Measurements from ENCODE around the gene VWA3A. TPM values are rescaled to one million over a fixed set of nuclear protein-coding genes. Genes with fewer than 3 reads are reported as not detected.
"Not testable (repeated sequence)": the region's sequence is repeated elsewhere in the genome, so short reads cannot be mapped to it uniquely, and the experiment has no call there.

VWA3A gene
- polyA plus RNA-seq (ENCODE audit: low read depth in 6 of 6): under 1 TPM in 1 of 6 donors, not detected in 5; 0.08 TPM

GRCh38 chr16:22092143-22092933 lies at the start of gene VWA3A:
TSS of gene VWA3A (plus strand) at chr16:22092541. CDS start at chr16:22092638, 97 bp downstream.
- H3K36me3 Mint-ChIP-seq: no peaks in the 10 kb centered on the region
- peaks cover 0 to 2% (median 0%) of the 10 kb centered on the region in 7 donors for H3K9me3 Mint-ChIP-seq
- no peak for ATAC-seq (ENCODE audit: low read depth in 2 of 2)
- H3K4me1 Mint-ChIP-seq: peaks cover 0 to 5% (median 0%) of the 10 kb centered on the region in 3 donors
- H3K27ac Mint-ChIP-seq: peak within 1 kb of the TSS in 2 of 6 donors; percentile 8 to 92
- H3K27me3 Mint-ChIP-seq: peaks cover 9 to 13% (median 10%) of the 10 kb centered on the region in 3 donors
- DNase-seq: no peak
- no peak within 1 kb of the TSS for H3K4me3 Mint-ChIP-seq

- DNase-seq; H3K4me1 Mint-ChIP-seq; H3K36me3 Mint-ChIP-seq; H3K9me3 Mint-ChIP-seq; H3K4me3 Mint-ChIP-seq; H3K27me3 Mint-ChIP-seq; ATAC-seq (ENCODE audit: low read depth in 2 of 2): not testable (repeated sequence)
- peak overlapping the region in 1 of 6 donors; percentile 61 for H3K27ac Mint-ChIP-seq
Observed at GRCh38 chr16:22043882-22044281, 48.5 kb upstream of the VWA3A start.

GRCh38 chr16:22045888-22046287 lies 46.5 kb upstream of the VWA3A start:
- not testable (repeated sequence) for ATAC-seq (ENCODE audit: low read depth in 2 of 2); H3K27me3 Mint-ChIP-seq; H3K9me3 Mint-ChIP-seq; H3K4me3 Mint-ChIP-seq; H3K36me3 Mint-ChIP-seq; H3K4me1 Mint-ChIP-seq; H3K27ac Mint-ChIP-seq; DNase-seq

GRCh38 chr16:22050963-22051362 lies 41.4 kb upstream of the VWA3A start:
- ATAC-seq (ENCODE audit: low read depth in 2 of 2) (no peak), DNase-seq (no peak)
- Mint-ChIP-seq H3K27me3 (no peaks in the 10 kb centered on the region), H3K27ac (peak overlapping the region in 1 of 6 donors; percentile 27), H3K9me3 (no peaks in the 10 kb centered on the region), H3K36me3 (no peaks in the 10 kb centered on the region), H3K4me1 (peaks cover 3 to 7% (median 3%) of the 10 kb centered on the region in 3 donors), H3K4me3 (no peak overlapping the region)

- DNase-seq (no peak), ATAC-seq (ENCODE audit: low read depth in 2 of 2) (no peak)
- H3K36me3 Mint-ChIP-seq: no peaks in the 10 kb centered on the region
- no peak overlapping the region for H3K27ac Mint-ChIP-seq
- H3K4me1 Mint-ChIP-seq: peaks cover 3 to 12% (median 7%) of the 10 kb centered on the region in 3 donors
- H3K9me3 Mint-ChIP-seq: no peaks in the 10 kb centered on the region
- no peak overlapping the region for H3K4me3 Mint-ChIP-seq
- no peaks in the 10 kb centered on the region for H3K27me3 Mint-ChIP-seq
Observed at GRCh38 chr16:22052980-22053379, 39.4 kb upstream of the VWA3A start.

GRCh38 chr16:22053921-22054341 lies 38.4 kb upstream of the VWA3A start:
- ATAC-seq (ENCODE audit: low read depth in 2 of 2) (no peak), DNase-seq (no peak)
- peak overlapping the region in 1 of 6 donors; percentile 34 for H3K27ac Mint-ChIP-seq
- H3K36me3 Mint-ChIP-seq: no peaks in the 10 kb centered on the region
- no peak overlapping the region for H3K4me3 Mint-ChIP-seq
- peaks cover 3 to 16% (median 13%) of the 10 kb centered on the region in 3 donors for H3K4me1 Mint-ChIP-seq
- peaks cover 0 to 1% (median 0%) of the 10 kb centered on the region in 7 donors for H3K9me3 Mint-ChIP-seq
- H3K27me3 Mint-ChIP-seq: no peaks in the 10 kb centered on the region

GRCh38 chr16:22054847-22055590 lies 37.3 kb upstream of the VWA3A start:
- DNase-seq (no peak), ATAC-seq (ENCODE audit: low read depth in 2 of 2) (no peak)
- Mint-ChIP-seq H3K27me3 (no peaks in the 10 kb centered on the region), H3K9me3 (peaks cover 0 to 1% (median 0%) of the 10 kb centered on the region in 7 donors), H3K4me1 (peaks cover 11 to 18% (median 16%) of the 10 kb centered on the region in 3 donors), H3K4me3 (no peak overlapping the region), H3K27ac (peak overlapping the region in 1 of 6 donors; percentile 34), H3K36me3 (no peaks in the 10 kb centered on the region)

GRCh38 chr16:22055881-22056280 lies 36.5 kb upstream of the VWA3A start:
- Mint-ChIP-seq H3K36me3 (no peaks in the 10 kb centered on the region), H3K27ac (no peak overlapping the region), H3K4me1 (peaks cover 11 to 18% (median 16%) of the 10 kb centered on the region in 3 donors), H3K9me3 (peaks cover 0 to 1% (median 0%) of the 10 kb centered on the region in 7 donors), H3K27me3 (no peaks in the 10 kb centered on the region), H3K4me3 (no peak overlapping the region)
- no peak for DNase-seq
- no peak for ATAC-seq (ENCODE audit: low read depth in 2 of 2)

GRCh38 chr16:22063888-22064467 lies 28.4 kb upstream of the VWA3A start:
- no peak for DNase-seq
- no peaks in the 10 kb centered on the region for H3K27me3 Mint-ChIP-seq
- H3K27ac Mint-ChIP-seq: no peak overlapping the region

GRCh38 chr16:22065252-22065651 lies 27.1 kb upstream of the VWA3A start:
- Mint-ChIP-seq H3K4me1 (peaks cover 0 to 6% (median 0%) of the 10 kb centered on the region in 3 donors), H3K27me3 (no peaks in the 10 kb centered on the region)
- ATAC-seq (ENCODE audit: low read depth in 2 of 2): no peak

More at GRCh38 chr16:22063888-22064467, 28.4 kb upstream of the VWA3A start:
- Mint-ChIP-seq H3K9me3 (peaks cover 0 to 16% (median 4%) of the 10 kb centered on the region in 7 donors), H3K4me1 (peaks cover 0 to 10% (median 8%) of the 10 kb centered on the region in 3 donors), H3K4me3 (no peak overlapping the region), H3K36me3 (peaks cover 5 to 8% of the 10 kb centered on the region in 2 donors)
- no peak for ATAC-seq (ENCODE audit: low read depth in 2 of 2)

GRCh38 chr16:22070361-22071330 lies 21.7 kb upstream of the VWA3A start:
- peaks cover 0 to 16% (median 4%) of the 10 kb centered on the region in 7 donors for H3K9me3 Mint-ChIP-seq
- ATAC-seq (ENCODE audit: low read depth in 2 of 2) (no peak), DNase-seq (no peak)
- H3K27ac Mint-ChIP-seq: no peak overlapping the region
- H3K36me3 Mint-ChIP-seq: peaks cover 5 to 8% of the 10 kb centered on the region in 2 donors
- peaks cover 0 to 5% (median 0%) of the 10 kb centered on the region in 3 donors for H3K4me1 Mint-ChIP-seq
- no peaks in the 10 kb centered on the region for H3K27me3 Mint-ChIP-seq
- H3K4me3 Mint-ChIP-seq: no peak overlapping the region

More at GRCh38 chr16:22065252-22065651, 27.1 kb upstream of the VWA3A start:
- no peak for DNase-seq
- Mint-ChIP-seq H3K27ac (no peak overlapping the region), H3K36me3 (peaks cover 5 to 8% of the 10 kb centered on the region in 2 donors), H3K4me3 (no peak overlapping the region), H3K9me3 (peaks cover 0 to 16% (median 4%) of the 10 kb centered on the region in 7 donors)

- Mint-ChIP-seq H3K4me1 (peaks cover 0 to 5% (median 0%) of the 10 kb centered on the region in 3 donors), H3K9me3 (peaks cover 0 to 12% (median 4%) of the 10 kb centered on the region in 7 donors), H3K27ac (no peak overlapping the region), H3K27me3 (no peaks in the 10 kb centered on the region), H3K36me3 (peaks cover 5 to 8% of the 10 kb centered on the region in 2 donors), H3K4me3 (no peak overlapping the region)
- ATAC-seq (ENCODE audit: low read depth in 2 of 2): no peak
- DNase-seq: no peak
Observed at GRCh38 chr16:22071331-22071910, 20.9 kb upstream of the VWA3A start.
